ENCODE measurements around the gene ZNF496.
A peak's percentile ranks its signal among the peaks of the same experiment; 100 is the strongest.
"Not testable (repeated sequence)": the region's sequence is repeated elsewhere in the genome, so short reads cannot be mapped to it uniquely, and the experiment has no call there.

ZNF496 gene

DNA sequence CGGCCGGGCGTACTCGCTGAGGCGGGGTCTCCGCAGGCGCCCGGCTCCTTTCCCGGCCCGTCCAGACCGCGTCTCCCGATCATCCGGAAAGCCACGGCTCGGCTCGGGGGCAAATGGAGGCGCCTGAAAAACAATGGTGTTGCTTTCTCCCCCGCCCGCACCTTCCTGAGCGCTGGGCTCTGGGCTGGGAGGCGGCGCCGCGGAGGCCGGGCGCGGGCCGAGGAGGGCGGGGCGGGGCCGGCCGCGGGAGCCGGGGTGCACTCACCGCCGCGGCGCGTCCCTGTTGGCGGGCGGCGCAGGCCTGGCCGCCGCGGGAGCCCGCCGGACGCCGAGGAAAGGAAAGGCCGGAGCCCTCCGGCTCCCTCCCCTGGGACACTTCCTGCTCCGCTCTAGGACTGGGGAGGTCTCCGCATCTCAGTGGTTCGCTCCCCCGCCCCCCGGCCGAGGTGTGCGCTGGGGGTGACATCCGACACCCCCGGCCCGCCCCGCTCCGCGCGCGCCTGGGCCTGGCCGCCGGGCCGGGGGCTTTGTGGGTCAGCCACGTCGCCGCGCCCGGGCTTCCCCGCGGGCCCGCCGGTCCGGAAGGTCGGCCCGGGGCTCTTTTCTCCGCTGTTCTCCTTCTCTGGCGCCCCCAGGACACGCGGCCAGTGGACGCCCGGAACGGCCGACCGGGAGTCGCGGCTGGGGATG is at the start of gene ZNF496:
Gene ZNF496 (minus strand): TSS at position 343 of the 690 bp plus-strand sequence. CDS start 2,289 bp downstream, outside the sequence.
- Histone ChIP-seq H3K4me3 (ENCODE audit: low read length) (peak within 1 kb of the TSS; percentile 27), H3K4me1 (ENCODE audit: control insufficient read depth, insufficient read depth, low read length) (peaks cover 23% of the 10 kb centered on the region), H3K27me3 (ENCODE audit: control insufficient read depth, insufficient read depth, low read length) (no peaks in the 10 kb centered on the region)

GRCh38 chr1:247378334-247379073 is 46.8 kb upstream of the ZNF496 start:
- Histone ChIP-seq H3K4me3 (ENCODE audit: low read length) (no peak overlapping the region), H3K4me1 (ENCODE audit: control insufficient read depth, insufficient read depth, low read length) (no peaks in the 10 kb centered on the region), H3K9ac (ENCODE audit: low read length) (no peak overlapping the region), H3K27me3 (ENCODE audit: control insufficient read depth, insufficient read depth, low read length) (no peaks in the 10 kb centered on the region), H3K36me3 (ENCODE audit: control insufficient read depth, insufficient read depth, low read length) (no peaks in the 10 kb centered on the region), H3K9me3 (ENCODE audit: control insufficient read depth, low read length) (no peaks in the 10 kb centered on the region)

More for the DNA sequence above, at the start of gene ZNF496:
- Histone ChIP-seq H3K9ac (ENCODE audit: low read length) (peak within 1 kb of the TSS; percentile 86), H3K9me3 (ENCODE audit: control insufficient read depth, low read length) (no peaks in the 10 kb centered on the region), H3K36me3 (ENCODE audit: control insufficient read depth, insufficient read depth, low read length) (no peaks in the 10 kb centered on the region)

DNA sequence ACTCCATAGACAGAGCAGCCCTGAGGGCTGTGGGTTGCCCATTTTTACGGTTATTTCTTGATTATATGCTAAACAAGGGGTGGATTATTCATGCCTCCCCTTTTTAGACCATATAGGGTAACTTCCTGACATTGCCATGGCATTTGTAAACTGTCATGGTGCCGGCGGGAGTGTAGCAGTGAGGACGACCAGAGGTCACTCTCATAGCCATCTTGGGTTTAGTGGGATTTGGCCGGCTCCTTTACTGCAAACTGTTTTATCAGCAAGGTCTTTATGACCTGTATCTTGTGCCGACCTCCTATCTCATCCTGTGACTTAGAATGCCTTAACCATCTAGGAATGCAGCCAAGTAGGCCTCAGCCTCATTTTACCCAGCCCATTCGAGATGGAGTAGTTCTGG is 46.0 kb upstream of the ZNF496 start:
- not testable (repeated sequence) for H3K9ac ChIP-seq (ENCODE audit: low read length); H3K27me3 ChIP-seq (ENCODE audit: control insufficient read depth, insufficient read depth, low read length); H3K4me1 ChIP-seq (ENCODE audit: control insufficient read depth, insufficient read depth, low read length); H3K9me3 ChIP-seq (ENCODE audit: control insufficient read depth, low read length); H3K36me3 ChIP-seq (ENCODE audit: control insufficient read depth, insufficient read depth, low read length); H3K4me3 ChIP-seq (ENCODE audit: low read length)

GRCh38 chr1:247376659-247377058 is 45.0 kb upstream of the ZNF496 start:
- H3K9me3 ChIP-seq (ENCODE audit: control insufficient read depth, low read length) = no peaks in the 10 kb centered on the region
- H3K36me3 ChIP-seq (ENCODE audit: control insufficient read depth, insufficient read depth, low read length) = no peaks in the 10 kb centered on the region
- no peaks in the 10 kb centered on the region for H3K27me3 ChIP-seq (ENCODE audit: control insufficient read depth, insufficient read depth, low read length)
- no peak overlapping the region for H3K4me3 ChIP-seq (ENCODE audit: low read length)
- H3K4me1 ChIP-seq (ENCODE audit: control insufficient read depth, insufficient read depth, low read length) = no peaks in the 10 kb centered on the region
- H3K9ac ChIP-seq (ENCODE audit: low read length) = no peak overlapping the region

- Histone ChIP-seq H3K36me3 (ENCODE audit: control insufficient read depth, insufficient read depth, low read length) (no peaks in the 10 kb centered on the region), H3K4me3 (ENCODE audit: low read length) (no peak overlapping the region), H3K9me3 (ENCODE audit: control insufficient read depth, low read length) (no peaks in the 10 kb centered on the region), H3K27me3 (ENCODE audit: control insufficient read depth, insufficient read depth, low read length) (no peaks in the 10 kb centered on the region), H3K4me1 (ENCODE audit: control insufficient read depth, insufficient read depth, low read length) (no peaks in the 10 kb centered on the region), H3K9ac (ENCODE audit: low read length) (no peak overlapping the region)
Observed at GRCh38 chr1:247375747-247376146, 44.1 kb upstream of the ZNF496 start.

DNA sequence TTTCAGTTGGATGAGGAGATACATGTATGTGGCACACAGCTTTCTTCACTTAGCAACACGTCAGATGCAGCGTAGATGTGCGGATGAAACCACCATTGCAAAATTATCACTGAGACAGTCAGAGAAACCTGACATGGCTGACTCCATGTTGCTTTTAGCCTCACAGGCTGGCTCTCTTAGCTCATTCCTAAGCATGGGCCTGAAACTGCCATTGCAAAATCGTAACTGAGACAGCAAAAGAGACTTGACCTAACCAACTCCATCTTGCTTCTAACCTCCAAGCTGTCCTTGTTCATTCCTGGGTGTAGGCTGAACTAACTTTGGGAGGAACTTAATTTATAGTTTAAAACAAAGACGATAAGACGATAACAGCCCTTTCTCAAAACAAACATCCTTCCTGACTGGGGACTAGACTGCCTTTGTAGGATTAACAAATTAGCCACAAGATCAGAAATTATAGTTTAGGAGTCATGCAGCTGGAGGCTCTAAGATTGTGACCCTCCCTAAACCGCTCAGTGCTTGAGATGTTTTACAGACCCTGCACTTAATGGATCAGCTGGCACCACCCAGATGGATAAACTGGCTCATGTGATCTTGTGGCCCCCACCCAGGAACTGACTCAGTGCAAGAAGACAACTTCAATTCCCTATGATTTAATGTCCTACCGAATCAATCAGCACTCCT is 43.1 kb upstream of the ZNF496 start:
- H3K36me3 ChIP-seq (ENCODE audit: control insufficient read depth, insufficient read depth, low read length); H3K9ac ChIP-seq (ENCODE audit: low read length); H3K27me3 ChIP-seq (ENCODE audit: control insufficient read depth, insufficient read depth, low read length); H3K9me3 ChIP-seq (ENCODE audit: control insufficient read depth, low read length); H3K4me3 ChIP-seq (ENCODE audit: low read length); H3K4me1 ChIP-seq (ENCODE audit: control insufficient read depth, insufficient read depth, low read length): not testable (repeated sequence)

DNA sequence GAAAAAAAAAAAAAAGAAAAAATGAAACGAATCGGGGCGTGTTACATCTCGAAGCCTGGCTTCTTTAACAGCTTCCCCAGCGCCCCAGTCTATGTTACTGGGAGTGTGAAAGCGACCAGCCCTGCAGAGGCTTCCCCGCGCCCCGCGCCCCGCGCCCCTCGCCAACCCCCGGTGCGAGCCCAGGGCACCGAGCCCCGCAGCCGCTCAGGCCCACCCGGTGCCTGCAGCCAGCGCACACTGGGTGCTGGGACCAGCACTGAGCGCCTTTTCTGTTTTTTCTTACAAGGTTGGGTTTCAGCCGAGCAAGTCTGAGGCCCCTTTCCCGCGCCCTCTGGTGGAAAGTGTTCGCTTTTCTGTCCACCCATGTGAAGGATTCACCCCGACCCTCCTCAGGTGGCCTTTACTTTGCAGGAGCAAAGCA is 42.1 kb upstream of the ZNF496 start:
- H3K4me3 ChIP-seq (ENCODE audit: low read length) = no peak overlapping the region
- no peaks in the 10 kb centered on the region for H3K27me3 ChIP-seq (ENCODE audit: control insufficient read depth, insufficient read depth, low read length)
- no peaks in the 10 kb centered on the region for H3K9me3 ChIP-seq (ENCODE audit: control insufficient read depth, low read length)
- no peaks in the 10 kb centered on the region for H3K4me1 ChIP-seq (ENCODE audit: control insufficient read depth, insufficient read depth, low read length)
- H3K9ac ChIP-seq (ENCODE audit: low read length) = no peak overlapping the region
- H3K36me3 ChIP-seq (ENCODE audit: control insufficient read depth, insufficient read depth, low read length) = no peaks in the 10 kb centered on the region

- Histone ChIP-seq H3K4me1 (ENCODE audit: control insufficient read depth, insufficient read depth, low read length) (no peaks in the 10 kb centered on the region), H3K36me3 (ENCODE audit: control insufficient read depth, insufficient read depth, low read length) (no peaks in the 10 kb centered on the region), H3K4me3 (ENCODE audit: low read length) (no peak overlapping the region), H3K9me3 (ENCODE audit: control insufficient read depth, low read length) (no peaks in the 10 kb centered on the region), H3K27me3 (ENCODE audit: control insufficient read depth, insufficient read depth, low read length) (no peaks in the 10 kb centered on the region), H3K9ac (ENCODE audit: low read length) (no peak overlapping the region)
Observed at GRCh38 chr1:247371801-247372259, 40.2 kb upstream of the ZNF496 start.

GRCh38 chr1:247370786-247371732 is 39.4 kb upstream of the ZNF496 start:
- Histone ChIP-seq H3K4me1 (ENCODE audit: control insufficient read depth, insufficient read depth, low read length) (no peaks in the 10 kb centered on the region), H3K9ac (ENCODE audit: low read length) (no peak overlapping the region), H3K27me3 (ENCODE audit: control insufficient read depth, insufficient read depth, low read length) (no peaks in the 10 kb centered on the region), H3K9me3 (ENCODE audit: control insufficient read depth, low read length) (no peaks in the 10 kb centered on the region), H3K4me3 (ENCODE audit: low read length) (no peak overlapping the region), H3K36me3 (ENCODE audit: control insufficient read depth, insufficient read depth, low read length) (no peaks in the 10 kb centered on the region)

DNA sequence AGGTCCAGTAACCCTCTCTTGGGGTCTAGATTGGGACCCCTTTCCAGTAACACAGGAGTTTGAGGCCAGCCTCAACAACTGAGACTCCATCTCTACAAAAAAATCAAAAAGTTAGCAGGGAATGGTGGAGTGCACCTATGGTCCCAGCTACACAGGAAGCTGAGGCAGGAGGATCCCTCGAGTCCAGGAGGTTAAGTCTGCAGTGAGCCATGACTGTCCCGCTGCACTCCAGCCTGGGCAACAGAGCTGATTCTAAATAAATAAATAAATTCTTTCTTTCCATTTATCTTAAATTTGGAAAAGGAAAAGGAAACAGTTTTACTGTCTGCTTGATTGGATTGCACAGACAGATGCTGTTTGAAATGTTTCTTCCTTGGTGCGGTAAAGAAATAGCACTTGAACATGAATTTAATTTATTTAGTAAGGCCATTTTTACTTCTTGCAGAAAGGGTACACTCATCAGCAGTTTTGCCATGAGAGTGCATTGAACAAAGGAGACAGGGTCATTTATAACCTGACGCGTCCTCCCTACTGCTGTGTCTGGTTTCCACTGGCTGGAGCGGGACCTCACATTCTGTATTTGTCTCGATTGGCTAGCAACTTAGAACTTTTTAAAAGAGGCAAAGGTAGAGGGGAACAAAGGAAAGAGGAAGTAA is 37.0 kb upstream of the ZNF496 start:
- Histone ChIP-seq H3K9ac (ENCODE audit: low read length) (no peak overlapping the region), H3K9me3 (ENCODE audit: control insufficient read depth, low read length) (no peaks in the 10 kb centered on the region), H3K4me1 (ENCODE audit: control insufficient read depth, insufficient read depth, low read length) (no peaks in the 10 kb centered on the region), H3K4me3 (ENCODE audit: low read length) (no peak overlapping the region), H3K27me3 (ENCODE audit: control insufficient read depth, insufficient read depth, low read length) (no peaks in the 10 kb centered on the region), H3K36me3 (ENCODE audit: control insufficient read depth, insufficient read depth, low read length) (no peaks in the 10 kb centered on the region)

DNA sequence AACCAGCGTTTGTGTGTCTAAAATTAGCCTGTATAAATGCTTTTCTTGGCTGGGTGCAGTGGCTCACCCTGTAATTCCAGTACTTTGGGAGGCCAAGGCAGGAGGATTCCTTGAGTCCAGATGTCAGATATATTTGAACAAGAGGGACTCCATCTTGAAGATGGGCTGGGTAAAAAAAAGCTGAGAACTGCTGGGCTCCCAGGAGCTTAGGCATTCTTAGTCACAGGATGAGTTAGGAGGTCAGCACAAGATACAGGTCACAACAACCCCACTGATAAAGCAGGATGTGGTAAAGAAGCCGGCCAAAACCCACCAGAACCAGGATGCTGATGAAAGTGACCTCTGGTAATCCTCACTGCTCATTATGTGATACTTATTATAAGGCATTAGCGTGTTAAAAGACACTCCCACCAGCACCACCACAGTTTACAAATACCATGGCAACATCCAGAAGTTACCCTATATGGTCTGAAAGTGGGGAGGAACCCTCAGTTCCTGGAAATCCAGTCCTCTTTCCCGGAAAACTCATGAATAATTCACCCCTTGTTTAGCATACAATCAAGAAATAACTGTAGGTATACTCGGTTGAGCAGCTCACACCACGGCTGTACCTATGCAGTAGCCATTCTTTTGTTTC is 36.2 kb upstream of the ZNF496 start:
- Histone ChIP-seq H3K4me3 (ENCODE audit: low read length) (no peak overlapping the region), H3K36me3 (ENCODE audit: control insufficient read depth, insufficient read depth, low read length) (no peaks in the 10 kb centered on the region), H3K9ac (ENCODE audit: low read length) (no peak overlapping the region), H3K9me3 (ENCODE audit: control insufficient read depth, low read length) (no peaks in the 10 kb centered on the region), H3K4me1 (ENCODE audit: control insufficient read depth, insufficient read depth, low read length) (no peaks in the 10 kb centered on the region), H3K27me3 (ENCODE audit: control insufficient read depth, insufficient read depth, low read length) (no peaks in the 10 kb centered on the region)
